Keratinocyte (primary cell): ENCODE measurements around the gene HMG20A. TPM values are rescaled to one million over a fixed set of nuclear protein-coding genes. Genes with fewer than 3 reads are reported as not detected.

Experiments used
- DNase-seq: peaks from one replicate; pipeline ENCODE4 v3.0.0-alpha.2; 2011; ENCODE audit warnings: low read depth, missing footprints, low spot score
- FAIRE-seq: peaks from 2 replicates; lab custom pipeline; 2011; peaks lifted over from hg19 to GRCh38; lab: Jason Lieb, UNC
- H2AFZ ChIP-seq: 2 replicates; pipeline ENCODE4 v1.6.0; 2012; ENCODE audit warnings: low read length, control low read depth, inconsistent platforms; ENCODE audit not compliant: control insufficient read depth
- H3K27ac ChIP-seq: 2 replicates; pipeline ENCODE4 v1.5.1; 2011; ENCODE audit warnings: low read length; ENCODE audit not compliant: control insufficient read depth, insufficient read depth
- H3K27me3 ChIP-seq: 3 replicates; pipeline ENCODE4 v1.6.0; 2011; ENCODE audit warnings: low read length; ENCODE audit not compliant: control insufficient read depth, insufficient read depth; ENCODE audit errors: extremely low read depth
- H3K36me3 ChIP-seq, 2 experiments: 2 replicates in 1 of 2; 3 replicates in 1 of 2; pipeline ENCODE4 v1.5.1; 2011; ENCODE audit warnings: low read length in 2 of 2, mild to moderate bottlenecking in 1 of 2; ENCODE audit not compliant: control insufficient read depth in 2 of 2, insufficient read depth in 2 of 2; ENCODE audit errors: extremely low read depth in 1 of 2
- H3K4me1 ChIP-seq: 3 replicates; pipeline ENCODE4 v1.5.1; 2011; ENCODE audit warnings: low read length; ENCODE audit not compliant: control insufficient read depth, insufficient read depth; ENCODE audit errors: extremely low read depth
- H3K4me2 ChIP-seq: 3 replicates; pipeline ENCODE4 v1.6.0; 2011; ENCODE audit warnings: low read depth, low read length; ENCODE audit not compliant: control insufficient read depth, insufficient read depth; ENCODE audit errors: extremely low read depth
- H3K4me3 ChIP-seq, 3 experiments: fragments of 200-600 bp in 1 of 3; sonication (generic) in 1 of 3; 2 replicates in 2 of 3; 3 replicates in 1 of 3; pipeline ENCODE4 v1.5.1; 2011 to 2016; ENCODE audit warnings: low read length in 3 of 3, mild to moderate bottlenecking in 3 of 3, control low read depth in 2 of 3, inconsistent platforms in 1 of 3, low read depth in 1 of 3, mixed read lengths in 1 of 3, mixed run types in 1 of 3, moderate library complexity in 1 of 3; ENCODE audit not compliant: control insufficient read depth in 2 of 3, insufficient read depth in 2 of 3; ENCODE audit errors: extremely low read depth in 1 of 3
- H3K79me2 ChIP-seq: 2 replicates; pipeline ENCODE4 v1.6.0; 2012; ENCODE audit warnings: low read length; ENCODE audit not compliant: control insufficient read depth, insufficient read depth
- H3K9ac ChIP-seq: 3 replicates; pipeline ENCODE4 v1.6.0; 2011; ENCODE audit warnings: low read length; ENCODE audit not compliant: control insufficient read depth, insufficient read depth; ENCODE audit errors: extremely low read depth
- H3K9me1 ChIP-seq: 3 replicates; pipeline ENCODE4 v1.6.0; 2011; ENCODE audit warnings: low read length; ENCODE audit not compliant: control insufficient read depth, insufficient read depth; ENCODE audit errors: extremely low read depth
- H3K9me3 ChIP-seq: 2 replicates; pipeline ENCODE4 v1.5.1; 2012; ENCODE audit warnings: low read depth, low read length; ENCODE audit not compliant: control insufficient read depth
- H4K20me1 ChIP-seq: 3 replicates; pipeline ENCODE4 v1.6.0; 2011; ENCODE audit warnings: low read length; ENCODE audit not compliant: control insufficient read depth, insufficient read depth; ENCODE audit errors: extremely low read depth
- CTCF ChIP-seq, 3 experiments: IDR thresholded peaks in 1 of 3; conservative IDR thresholded peaks in 1 of 3; optimal IDR thresholded peaks in 1 of 3; 2 replicates in 2 of 3; 3 replicates in 1 of 3; pipeline versions ENCODE3 to v1.5.1; 2011; ENCODE audit warnings: low read length in 3 of 3, mild to moderate bottlenecking in 3 of 3, moderate library complexity in 2 of 3, control low read depth in 1 of 3, inconsistent platforms in 1 of 3; ENCODE audit not compliant: insufficient read depth in 2 of 3; ENCODE audit errors: extremely low read depth in 1 of 3
- EZH2 ChIP-seq: IDR thresholded peaks from one replicate; pipeline ENCODE4 v1.6.1; 2012; ENCODE audit warnings: inconsistent platforms, mild to moderate bottlenecking, low read length, moderate library complexity
- dilution Hi-C: fragments of 300-500 bp; cut with MboI; formaldehyde crosslinking; loops from one replicate; pipeline ENCODE4 v1.7.0; 2020; ENCODE audit warnings: low sequenced_read_pairs; ENCODE audit not compliant: extremely low pct_ligation_motif_present
- polyA plus RNA-seq, 5 experiments: library from polyadenylated mRNA; depleted of rRNA in 3 of 5; stranded (reverse) in 3 of 5; stranded (forward) in 1 of 5; unstranded in 1 of 5; fragments of >200 nt; gene quantifications; 1 replicate in 1 of 5; 2 replicates in 3 of 5; 3 replicates in 1 of 5; pipeline versions ENCODE4 v1.2.1 to v1.2.3, GENCODE V29; 2011 to 2012; ENCODE audit warnings: missing spikeins in 2 of 5, low read depth in 1 of 5, low replicate concordance in 1 of 5

The HMG20A gene
- polyA plus RNA-seq, 1 donor (not counting 4 experiments of a cell fraction or from before 2014, with no cell fraction given) = 44.6 TPM

- H3K27me3 ChIP-seq = no peaks in the 10 kb centered on the region
- no peaks in the 10 kb centered on the region for H3K9me3 ChIP-seq
- no peak overlapping the region for H2AFZ ChIP-seq
- DNase-seq (no peak), FAIRE-seq (no peak)
- H3K4me3 ChIP-seq = no peak overlapping the region
- peaks cover 2% of the 10 kb centered on the region for H3K4me1 ChIP-seq
- H3K36me3 ChIP-seq = no peaks in the 10 kb centered on the region
- H3K4me2 ChIP-seq = no peak overlapping the region
- H3K9ac ChIP-seq = no peak overlapping the region
- H3K9me1 ChIP-seq = no peaks in the 10 kb centered on the region
- H3K27ac ChIP-seq = no peak overlapping the region
- TF ChIP-seq CTCF (optimal IDR thresholded peaks at IDR 0.05 in 1 of 3, IDR thresholded peaks at IDR 0.05 in 1 of 3, conservative IDR thresholded peaks at IDR 0.05 in 1 of 3; ENCODE audit: extremely low read depth in 1 of 3, insufficient read depth in 2 of 3, low read length in 3 of 3) (no peak), EZH2 (no peak)
- dilution Hi-C loops = no loop called here
- H4K20me1 ChIP-seq = no peaks in the 10 kb centered on the region
- no peaks in the 10 kb centered on the region for H3K79me2 ChIP-seq
These were observed 104.7 kb downstream of the HMG20A start for GRCh38 chr15:77525400-77525811.

GRCh38 chr15:77525907-77526594 lies 105.4 kb downstream of the HMG20A start:
- Histone ChIP-seq H3K4me3 (no peak overlapping the region), H3K9me1 (no peaks in the 10 kb centered on the region), H3K36me3 (no peaks in the 10 kb centered on the region), H4K20me1 (no peaks in the 10 kb centered on the region), H3K9me3 (no peaks in the 10 kb centered on the region), H3K27me3 (no peaks in the 10 kb centered on the region), H3K4me2 (no peak overlapping the region), H2AFZ (no peak overlapping the region), H3K79me2 (no peaks in the 10 kb centered on the region), H3K9ac (no peak overlapping the region), H3K27ac (no peak overlapping the region), H3K4me1 (peaks cover 2% of the 10 kb centered on the region)
- dilution Hi-C loops = no loop called here
- TF ChIP-seq EZH2 (no peak), CTCF (optimal IDR thresholded peaks at IDR 0.05 in 1 of 3, IDR thresholded peaks at IDR 0.05 in 1 of 3, conservative IDR thresholded peaks at IDR 0.05 in 1 of 3; ENCODE audit: extremely low read depth in 1 of 3, insufficient read depth in 2 of 3, low read length in 3 of 3) (no peak)
- FAIRE-seq = no peak
- no peak for DNase-seq
